ENCODE measurements around the gene TMEM213.

DNA sequence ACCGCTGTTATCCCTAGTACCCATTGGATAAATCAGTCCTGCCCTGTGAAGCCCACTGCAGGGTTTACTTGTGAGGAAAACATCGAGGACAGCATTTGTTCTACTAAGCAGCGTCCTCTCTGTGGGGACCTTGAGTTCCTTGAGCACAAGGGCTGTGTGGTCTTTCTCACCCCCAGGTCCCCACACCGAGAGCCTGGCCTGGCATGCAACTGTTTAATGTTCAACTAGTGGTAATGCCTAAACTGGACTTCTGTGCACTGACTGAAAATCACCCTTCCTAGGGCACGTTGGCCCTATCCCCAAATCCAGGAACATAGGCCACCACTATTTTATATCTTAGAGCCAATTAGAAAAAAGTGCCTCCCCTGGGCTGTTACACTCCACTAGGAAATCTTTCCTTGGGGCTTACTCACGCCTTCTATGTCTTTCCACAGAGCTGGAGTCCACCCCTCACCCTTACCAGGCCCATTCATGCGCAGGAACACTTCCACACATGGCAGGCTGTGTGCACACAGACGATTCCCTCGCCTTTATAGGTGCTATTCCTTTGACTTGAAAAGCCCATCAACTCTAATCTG lies 1.7 kb upstream of the TMEM213 start:
- TF ChIP-seq, protein P1, sequence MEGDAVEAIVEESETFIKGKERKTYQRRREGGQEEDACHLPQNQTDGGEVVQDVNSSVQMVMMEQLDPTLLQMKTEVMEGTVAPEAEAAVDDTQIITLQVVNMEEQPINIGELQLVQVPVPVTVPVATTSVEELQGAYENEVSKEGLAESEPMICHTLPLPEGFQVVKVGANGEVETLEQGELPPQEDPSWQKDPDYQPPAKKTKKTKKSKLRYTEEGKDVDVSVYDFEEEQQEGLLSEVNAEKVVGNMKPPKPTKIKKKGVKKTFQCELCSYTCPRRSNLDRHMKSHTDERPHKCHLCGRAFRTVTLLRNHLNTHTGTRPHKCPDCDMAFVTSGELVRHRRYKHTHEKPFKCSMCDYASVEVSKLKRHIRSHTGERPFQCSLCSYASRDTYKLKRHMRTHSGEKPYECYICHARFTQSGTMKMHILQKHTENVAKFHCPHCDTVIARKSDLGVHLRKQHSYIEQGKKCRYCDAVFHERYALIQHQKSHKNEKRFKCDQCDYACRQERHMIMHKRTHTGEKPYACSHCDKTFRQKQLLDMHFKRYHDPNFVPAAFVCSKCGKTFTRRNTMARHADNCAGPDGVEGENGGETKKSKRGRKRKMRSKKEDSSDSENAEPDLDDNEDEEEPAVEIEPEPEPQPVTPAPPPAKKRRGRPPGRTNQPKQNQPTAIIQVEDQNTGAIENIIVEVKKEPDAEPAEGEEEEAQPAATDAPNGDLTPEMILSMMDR (IDR thresholded peaks at IDR 0.05; ENCODE audit: borderline replicate concordance, extremely low read depth, low read length, poor library complexity, severe bottlenecking) = no peak
- TF ChIP-seq EZH2 (IDR thresholded peaks at IDR 0.05; ENCODE audit: borderline replicate concordance, low read depth, low read length, severe bottlenecking) = no peak

All from DND-41 (cell line).